Activated T-helper 1 cell treated with anti-CD3 and anti-CD28 coated beads, Interleukin-12 subunit alpha, Interleukin-12 subunit beta, Interleukin-2, Interleukin-4 antibody, amounts not matched to agents 30 ng/mL and 10 ng/mL and 1 ng/mL, durations not matched to agents 14 hours and 24 hours and 36 hours (primary cell): ENCODE data around the gene UTP3. TPM values are rescaled to one million over a fixed set of nuclear protein-coding genes. Genes with fewer than 3 reads are reported as not detected.
A peak's percentile ranks its signal among the peaks of the same experiment; 100 is the strongest.
"Not testable (repeated sequence)": the region's sequence is repeated elsewhere in the genome, so short reads cannot be mapped to it uniquely, and the experiment has no call there.

ENCODE experiments used
- DNase-seq: peaks from one replicate; pipeline ENCODE4 v3.0.0; 2021; ENCODE audit warnings: low spot score
- H3K27ac Mint-ChIP-seq: one replicate; pipeline ENCODE4 v1.8.0; 2021; ENCODE audit warnings: mild to moderate bottlenecking, mixed read lengths
- H3K27me3 Mint-ChIP-seq: one replicate; pipeline ENCODE4 v1.8.0; 2022; ENCODE audit warnings: mild to moderate bottlenecking, moderate library complexity, mixed read lengths; ENCODE audit not compliant: insufficient read depth
- H3K36me3 Mint-ChIP-seq: one replicate; pipeline ENCODE4 v1.8.0; 2021; ENCODE audit warnings: low read depth, mixed read lengths
- H3K4me1 Mint-ChIP-seq: one replicate; pipeline ENCODE4 v1.8.0; 2021; ENCODE audit warnings: low read depth, mixed read lengths
- H3K4me3 Mint-ChIP-seq: one replicate; pipeline ENCODE4 v1.8.0; 2021; ENCODE audit warnings: mild to moderate bottlenecking, moderate library complexity, mixed read lengths
- H3K9me3 Mint-ChIP-seq: one replicate; pipeline ENCODE4 v1.8.0; 2021; ENCODE audit warnings: mixed read lengths
- intact Hi-C: fragments of 100-400 bp; cut with micrococcal nuclease; formaldehyde crosslinking; loops from one replicate; pipeline ENCODE4 v1.15.1; 2024
- total RNA-seq: library from RNA; stranded (reverse); gene quantifications from 2 replicates; pipeline ENCODE4 v1.2.3, GENCODE V29; 2022

The UTP3 gene
- total RNA-seq, 1 donor from 2014 or later: 52.8 TPM

GRCh38 chr4:70670332-70671014, 17.9 kb upstream of the UTP3 start:
- H3K27ac Mint-ChIP-seq: no peak overlapping the region
- H3K9me3 Mint-ChIP-seq: no peaks in the 10 kb centered on the region
- H3K4me3 Mint-ChIP-seq: no peak overlapping the region
- no peaks in the 10 kb centered on the region for H3K4me1 Mint-ChIP-seq
- no peaks in the 10 kb centered on the region for H3K36me3 Mint-ChIP-seq
- intact Hi-C loops: no loop called here
- H3K27me3 Mint-ChIP-seq: peaks cover 15% of the 10 kb centered on the region
- no peak for DNase-seq

- DNase-seq: no peak
- peaks cover 15% of the 10 kb centered on the region for H3K27me3 Mint-ChIP-seq
- no peaks in the 10 kb centered on the region for H3K9me3 Mint-ChIP-seq
- H3K27ac Mint-ChIP-seq: no peak overlapping the region
- H3K36me3 Mint-ChIP-seq: no peaks in the 10 kb centered on the region
- H3K4me3 Mint-ChIP-seq: no peak overlapping the region
- H3K4me1 Mint-ChIP-seq: no peaks in the 10 kb centered on the region
- intact Hi-C loops: no loop called here
These were observed 17.2 kb upstream of the UTP3 start for GRCh38 chr4:70671091-70671490.

GRCh38 chr4:70674191-70674590, 14.1 kb upstream of the UTP3 start:
- Mint-ChIP-seq H3K9me3 (no peaks in the 10 kb centered on the region), H3K27me3 (peaks cover 15% of the 10 kb centered on the region), H3K4me1 (peaks cover 21% of the 10 kb centered on the region), H3K4me3 (no peak overlapping the region), H3K36me3 (no peaks in the 10 kb centered on the region), H3K27ac (no peak overlapping the region)
- intact Hi-C loops: no loop called here
- no peak for DNase-seq

- no peak overlapping the region for H3K4me3 Mint-ChIP-seq
- no peaks in the 10 kb centered on the region for H3K36me3 Mint-ChIP-seq
- H3K27me3 Mint-ChIP-seq: peaks cover 15% of the 10 kb centered on the region
- H3K27ac Mint-ChIP-seq: no peak overlapping the region
- DNase-seq: no peak
- intact Hi-C loops: no loop called here
- no peaks in the 10 kb centered on the region for H3K9me3 Mint-ChIP-seq
- H3K4me1 Mint-ChIP-seq: peaks cover 21% of the 10 kb centered on the region
These were observed 13.6 kb upstream of the UTP3 start for GRCh38 chr4:70674731-70675130.

- no peak overlapping the region for H3K27ac Mint-ChIP-seq
- intact Hi-C loops: no loop called here
- no peaks in the 10 kb centered on the region for H3K9me3 Mint-ChIP-seq
- no peaks in the 10 kb centered on the region for H3K36me3 Mint-ChIP-seq
- no peak overlapping the region for H3K4me3 Mint-ChIP-seq
- no peak for DNase-seq
- peaks cover 21% of the 10 kb centered on the region for H3K4me1 Mint-ChIP-seq
- peaks cover 13% of the 10 kb centered on the region for H3K27me3 Mint-ChIP-seq
These were observed 11.7 kb upstream of the UTP3 start for GRCh38 chr4:70676554-70677090.

- Mint-ChIP-seq H3K9me3 (no peaks in the 10 kb centered on the region), H3K4me3 (no peak overlapping the region), H3K36me3 (no peaks in the 10 kb centered on the region), H3K27ac (no peak overlapping the region), H3K27me3 (peaks cover 12% of the 10 kb centered on the region), H3K4me1 (peaks cover 21% of the 10 kb centered on the region)
- DNase-seq: no peak
- intact Hi-C loops: no loop called here
These were observed 9.8 kb upstream of the UTP3 start for GRCh38 chr4:70678383-70678999.

GRCh38 chr4:70680934-70681333, 7.4 kb upstream of the UTP3 start:
- no peaks in the 10 kb centered on the region for H3K9me3 Mint-ChIP-seq
- intact Hi-C loops: no loop called here
- peaks cover 21% of the 10 kb centered on the region for H3K4me1 Mint-ChIP-seq
- H3K4me3 Mint-ChIP-seq: no peak overlapping the region
- H3K27me3 Mint-ChIP-seq: peaks cover 2% of the 10 kb centered on the region
- no peak for DNase-seq
- no peak overlapping the region for H3K27ac Mint-ChIP-seq
- no peaks in the 10 kb centered on the region for H3K36me3 Mint-ChIP-seq

- no peaks in the 10 kb centered on the region for H3K36me3 Mint-ChIP-seq
- no peak overlapping the region for H3K27ac Mint-ChIP-seq
- no peak for DNase-seq
- peaks cover 16% of the 10 kb centered on the region for H3K4me1 Mint-ChIP-seq
- intact Hi-C loops: no loop called here
- H3K4me3 Mint-ChIP-seq: no peak overlapping the region
- no peaks in the 10 kb centered on the region for H3K9me3 Mint-ChIP-seq
- peaks cover 2% of the 10 kb centered on the region for H3K27me3 Mint-ChIP-seq
These were observed 6.6 kb upstream of the UTP3 start for GRCh38 chr4:70681704-70682103.

- H3K36me3 Mint-ChIP-seq, H3K4me3 Mint-ChIP-seq, H3K9me3 Mint-ChIP-seq, H3K27ac Mint-ChIP-seq, H3K27me3 Mint-ChIP-seq, DNase-seq, intact Hi-C loops: not testable (repeated sequence)
- peaks cover 12% of the 10 kb centered on the region for H3K4me1 Mint-ChIP-seq
These were observed 6.2 kb upstream of the UTP3 start for GRCh38 chr4:70682142-70682541.

- Mint-ChIP-seq H3K27ac (peak overlapping the region; percentile 98), H3K4me3 (peak overlapping the region; percentile 99), H3K27me3 (peaks cover 2% of the 10 kb centered on the region), H3K4me1 (peaks cover 33% of the 10 kb centered on the region), H3K36me3 (peaks cover 28% of the 10 kb centered on the region), H3K9me3 (no peaks in the 10 kb centered on the region)
- DNase-seq: no peak
- intact Hi-C loops: no loop called here
These were observed 940 bp upstream of the UTP3 start for GRCh38 chr4:70687392-70687791.

GRCh38 chr4:70688795-70689231, 481 bp downstream of the UTP3 start:
- no peaks in the 10 kb centered on the region for H3K9me3 Mint-ChIP-seq

GRCh38 chr4:70691661-70692060, 3.3 kb downstream of the UTP3 start:
- Mint-ChIP-seq H3K4me3 (no peak overlapping the region), H3K9me3 (no peaks in the 10 kb centered on the region), H3K36me3 (peaks cover 28% of the 10 kb centered on the region), H3K27ac (no peak overlapping the region), H3K4me1 (peaks cover 33% of the 10 kb centered on the region), H3K27me3 (no peaks in the 10 kb centered on the region)
- DNase-seq: no peak
- intact Hi-C loops: no loop called here

More at GRCh38 chr4:70688795-70689231, 481 bp downstream of the UTP3 start:
- Mint-ChIP-seq H3K27ac (peak overlapping the region; percentile 98), H3K27me3 (peaks cover 2% of the 10 kb centered on the region), H3K36me3 (peaks cover 28% of the 10 kb centered on the region), H3K4me1 (peaks cover 33% of the 10 kb centered on the region), H3K4me3 (peak overlapping the region; percentile 99)
- no peak for DNase-seq
- intact Hi-C loops: loop anchor here (1.0 to 2.0 kb wide), 10 partner anchors 16 to 318 kb away; partner anchors contain the start of genes DCK, GRSF1 and MOB1B

GRCh38 chr4:70694633-70695032, 6.3 kb downstream of the UTP3 start:
- intact Hi-C loops, H3K9me3 Mint-ChIP-seq: not testable (repeated sequence)

More at GRCh38 chr4:70694633-70695032, 6.3 kb downstream of the UTP3 start:
- not testable (repeated sequence) for H3K27ac Mint-ChIP-seq, DNase-seq, H3K4me3 Mint-ChIP-seq, H3K27me3 Mint-ChIP-seq
- peaks cover 16% of the 10 kb centered on the region for H3K36me3 Mint-ChIP-seq
- H3K4me1 Mint-ChIP-seq: peaks cover 18% of the 10 kb centered on the region
